22Rv1 (cell line): ENCODE measurements around the gene ELK3.

Experiments used
- H3K27ac ChIP-seq: fragments of 450-650 bp; 2 replicates; pipeline ENCODE4 v1.5.1; 2017
- CTCF ChIP-seq: fragments of 450-650 bp; IDR thresholded peaks from 2 replicates; pipeline ENCODE4 v1.5.1; 2017; ENCODE audit warnings: mild to moderate bottlenecking
- ZFX ChIP-seq: fragments of 450-650 bp; IDR thresholded peaks from 2 replicates; pipeline ENCODE4 v1.6.1; 2017; ENCODE audit warnings: antibody characterized with exemption, borderline replicate concordance

Gene ELK3

GRCh38 chr12:96221391-96221790 lies 27.2 kb downstream of the ELK3 start:
- no peak for TF ChIP-seq CTCF
- no peak for TF ChIP-seq ZFX
- H3K27ac ChIP-seq: no peak overlapping the region

GRCh38 chr12:96223411-96224218 lies 29.4 kb downstream of the ELK3 start:
- TF ChIP-seq ZFX: no peak
- no peak for TF ChIP-seq CTCF
- no peak overlapping the region for H3K27ac ChIP-seq

- H3K27ac ChIP-seq: no peak overlapping the region
- TF ChIP-seq ZFX (no peak), CTCF (no peak)
Measured at GRCh38 chr12:96224219-96224615, 30.0 kb downstream of the ELK3 start.

- H3K27ac ChIP-seq: no peak overlapping the region
- TF ChIP-seq ZFX (no peak), CTCF (no peak)
Measured at GRCh38 chr12:96225044-96225855, 31.1 kb downstream of the ELK3 start.

- no peak overlapping the region for H3K27ac ChIP-seq
- TF ChIP-seq ZFX (no peak), CTCF (no peak)
Measured at GRCh38 chr12:96225994-96226399, 31.8 kb downstream of the ELK3 start.

GRCh38 chr12:96226401-96226800 lies 32.2 kb downstream of the ELK3 start:
- TF ChIP-seq CTCF (no peak), ZFX (no peak)
- no peak overlapping the region for H3K27ac ChIP-seq
